H1 (cell line): Measurements from ENCODE around the gene UMPS. TPM values are rescaled to one million over a fixed set of nuclear protein-coding genes. Genes with fewer than 3 reads are reported as not detected.

Experiments used
- CBX5 ChIP-seq: fragments of 300-800, 300-1000 bp; sonication (generic); IDR thresholded peaks from 2 replicates; pipeline ENCODE4 v1.7.1; 2016; ENCODE audit warnings: antibody characterized with exemption, low read length, low read depth
- CHD1 ChIP-seq: IDR thresholded peaks from 2 replicates; pipeline ENCODE4 v1.6.1; 2012; ENCODE audit warnings: low read depth, low read length, improper control_type of control experiment
- PHF8 ChIP-seq: fragments of 200-600 bp; sonication (generic); conservative IDR thresholded peaks from 2 replicates; pipeline ENCODE4 v1.7.1; 2012; ENCODE audit warnings: low read depth, mild to moderate bottlenecking, inconsistent platforms, low read length, moderate library complexity
- polyA plus RNA-seq, 7 experiments: library from polyadenylated mRNA; depleted of rRNA in 3 of 7; stranded (reverse) in 5 of 7; unstranded in 2 of 7; fragments of >200 nt in 5 of 7; fragments of 200-250 nt in 2 of 7; gene quantifications; 1 replicate in 5 of 7; 2 replicates in 1 of 7; 4 replicates in 1 of 7; pipeline versions ENCODE4 v1.2.1 to v1.2.3, GENCODE V29; 2011 to 2013; ENCODE audit warnings: missing spikeins in 2 of 7, mixed read lengths in 2 of 7
- total RNA-seq: library from RNA; stranded (reverse); fragmentation: NEBNext Ultra II Directional; extraction: Animal tissue kit (Norgen Biotek cat#: 25700); gene quantifications from 2 replicates; pipeline ENCODE4 v1.2.1, GENCODE V29; 2021
- TF ChIP-seq, protein P1 (sequence below): IDR thresholded peaks from 2 replicates; pipeline ENCODE4 v1.6.1; 2012; ENCODE audit warnings: inconsistent platforms

UMPS gene
- total and polyA plus RNA-seq, 2 of the 8 experiments (the other 6 are each of a cell fraction or from before 2014, with no cell fraction given): 32.8 to 59.0 TPM

DNA sequence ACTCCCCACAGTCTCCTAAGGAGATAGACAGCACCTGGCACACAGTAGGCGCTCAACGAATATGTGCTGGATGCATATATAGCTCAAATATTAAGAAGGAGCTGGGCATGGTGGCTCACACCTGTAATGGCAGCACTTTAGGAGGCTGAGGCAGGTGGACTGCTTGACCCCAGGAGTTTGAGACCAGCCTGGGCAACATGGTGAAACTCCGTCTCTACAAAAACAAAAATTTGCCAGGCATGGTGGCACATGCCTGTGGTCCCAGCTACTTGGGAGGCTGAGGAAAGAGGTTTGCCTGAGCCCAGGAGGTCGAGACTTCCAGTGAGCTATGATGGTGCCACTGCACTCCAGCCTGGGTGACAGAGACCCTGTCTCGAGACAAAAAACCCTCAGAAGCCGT is 37.4 kb downstream of the UMPS start (continued):
- TF ChIP-seq CBX5 (no peak), PHF8 (no peak), CHD1 (no peak)
- TF ChIP-seq, protein P1, sequence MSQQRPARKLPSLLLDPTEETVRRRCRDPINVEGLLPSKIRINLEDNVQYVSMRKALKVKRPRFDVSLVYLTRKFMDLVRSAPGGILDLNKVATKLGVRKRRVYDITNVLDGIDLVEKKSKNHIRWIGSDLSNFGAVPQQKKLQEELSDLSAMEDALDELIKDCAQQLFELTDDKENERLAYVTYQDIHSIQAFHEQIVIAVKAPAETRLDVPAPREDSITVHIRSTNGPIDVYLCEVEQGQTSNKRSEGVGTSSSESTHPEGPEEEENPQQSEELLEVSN: no peak
